Activated T-helper 2 cell treated with anti-CD3 and anti-CD28 coated beads, Interferon-gamma antibody, Interleukin-2, Interleukin-4, amounts not matched to agents 10 μg/mL and 5 μg/mL and 100 μg/mL, durations not matched to agents 14 hours and 24 hours and 36 hours (primary cell): ENCODE measurements around the gene RHOBTB1. TPM values are rescaled to one million over a fixed set of nuclear protein-coding genes. Genes with fewer than 3 reads are reported as not detected.
A peak's percentile ranks its signal among the peaks of the same experiment; 100 is the strongest.

ENCODE experiments used
- DNase-seq: peaks from one replicate; pipeline ENCODE4 v3.0.0; 2021; ENCODE audit warnings: low spot score
- H3K27ac Mint-ChIP-seq: one replicate; pipeline ENCODE4 v1.8.0; 2021; ENCODE audit warnings: mixed read lengths
- H3K27me3 Mint-ChIP-seq: one replicate; pipeline ENCODE4 v1.8.0; 2021; ENCODE audit warnings: low read depth, mixed read lengths
- H3K36me3 Mint-ChIP-seq: one replicate; pipeline ENCODE4 v1.8.0; 2021; ENCODE audit warnings: low read depth, mixed read lengths
- H3K4me1 Mint-ChIP-seq: one replicate; pipeline ENCODE4 v1.8.0; 2021; ENCODE audit warnings: low read depth, mixed read lengths
- H3K4me3 Mint-ChIP-seq: one replicate; pipeline ENCODE4 v1.8.0; 2021; ENCODE audit warnings: low read depth, mild to moderate bottlenecking, moderate library complexity, mixed read lengths
- H3K9me3 Mint-ChIP-seq: one replicate; pipeline ENCODE4 v1.8.0; 2021; ENCODE audit warnings: mixed read lengths
- intact Hi-C: fragments of 100-400 bp; cut with micrococcal nuclease; formaldehyde crosslinking; loops from one replicate; pipeline ENCODE4 v1.15.1; 2023
- total RNA-seq: library from RNA; stranded (reverse); gene quantifications from 2 replicates; pipeline ENCODE4 v1.2.3, GENCODE V29; 2022

Gene RHOBTB1
- total RNA-seq, 1 donor from 2014 or later = 0.30 TPM

DNA sequence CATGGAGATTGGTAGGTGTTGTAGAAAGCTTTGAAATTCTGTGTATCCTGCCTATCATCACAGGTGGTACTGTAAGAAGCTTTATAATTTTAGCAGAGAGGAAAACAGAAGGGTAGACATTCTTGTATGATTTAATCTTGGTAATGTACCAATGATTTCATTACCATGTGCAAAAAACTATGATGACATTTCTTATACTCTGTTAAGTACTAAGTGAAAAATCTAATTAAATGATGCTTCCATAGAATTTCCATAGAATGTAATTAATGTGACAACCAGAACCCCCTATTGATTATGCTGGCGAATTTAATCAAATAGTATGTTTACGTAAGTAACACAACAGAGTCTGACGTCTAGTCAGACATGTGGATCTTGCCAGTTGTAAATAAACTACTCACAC, 16.0 kb upstream of the RHOBTB1 start:
- intact Hi-C loops = no loop called here
- peaks cover 41% of the 10 kb centered on the region for H3K27me3 Mint-ChIP-seq
- H3K27ac Mint-ChIP-seq = no peak overlapping the region
- H3K4me1 Mint-ChIP-seq = peaks cover 7% of the 10 kb centered on the region
- H3K36me3 Mint-ChIP-seq = no peaks in the 10 kb centered on the region
- no peak overlapping the region for H3K4me3 Mint-ChIP-seq
- DNase-seq = no peak
- H3K9me3 Mint-ChIP-seq = no peaks in the 10 kb centered on the region

DNA sequence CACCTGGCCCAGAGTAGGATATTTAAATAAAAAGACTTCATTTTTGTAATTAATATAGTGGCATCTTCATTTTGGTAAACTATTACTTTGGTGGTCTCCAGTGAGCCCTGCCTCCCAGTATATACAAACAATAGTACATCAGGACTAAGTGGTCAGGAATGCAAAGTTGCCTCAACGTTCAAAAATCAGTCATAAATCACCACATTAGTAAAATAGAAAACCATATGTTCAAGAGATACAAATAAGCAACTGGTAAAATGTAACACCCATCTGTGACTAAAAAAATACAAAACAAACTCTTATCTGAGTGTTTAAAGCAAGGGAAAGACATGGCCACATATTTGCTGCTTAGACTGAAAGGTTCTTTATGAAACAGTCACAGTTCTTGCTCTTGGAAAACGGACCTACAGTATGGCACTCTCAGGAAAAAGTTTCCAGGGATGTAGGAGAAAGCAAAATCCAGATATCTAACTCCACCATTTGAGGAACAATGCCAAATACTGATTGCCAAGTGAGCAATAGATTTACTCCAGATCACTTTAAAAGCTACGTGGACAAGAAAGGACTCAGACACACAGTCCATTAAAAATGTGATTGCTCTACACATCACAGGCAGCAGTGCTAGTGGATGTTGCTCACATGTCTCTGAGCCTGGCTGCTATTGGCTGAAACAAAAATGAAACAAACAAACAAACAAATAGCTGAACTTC, 15.1 kb upstream of the RHOBTB1 start:
- Mint-ChIP-seq H3K4me3 (no peak overlapping the region), H3K27ac (no peak overlapping the region), H3K9me3 (no peaks in the 10 kb centered on the region), H3K27me3 (peaks cover 40% of the 10 kb centered on the region), H3K36me3 (no peaks in the 10 kb centered on the region), H3K4me1 (peaks cover 7% of the 10 kb centered on the region)
- no peak for DNase-seq
- intact Hi-C loops = no loop called here

DNA sequence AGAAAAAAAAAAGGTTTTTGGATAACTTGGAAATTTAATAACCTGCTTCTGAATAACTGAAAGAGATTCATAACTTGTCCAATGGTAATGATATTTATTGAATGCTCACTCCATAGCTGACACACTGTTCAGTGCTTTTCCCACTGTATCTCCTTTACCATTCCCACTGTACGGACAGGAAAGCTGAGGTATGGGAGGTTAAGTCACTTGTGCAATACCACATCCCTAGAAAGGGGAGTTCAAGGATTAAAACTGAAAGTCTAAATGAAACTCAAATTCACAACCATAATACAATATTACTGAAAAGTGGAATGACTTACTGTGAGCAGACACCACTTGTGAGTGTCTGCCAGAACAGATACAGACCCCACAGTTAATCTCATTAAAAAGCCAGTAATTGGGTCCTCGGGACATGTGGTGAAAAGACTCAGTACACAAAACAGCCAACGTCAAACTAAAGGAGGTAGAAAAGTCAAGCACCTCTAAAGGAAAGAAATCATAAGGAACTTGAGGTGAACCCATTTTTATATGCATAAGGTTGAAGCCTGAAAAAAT, 13.8 kb upstream of the RHOBTB1 start:
- peaks cover 42% of the 10 kb centered on the region for H3K27me3 Mint-ChIP-seq
- H3K36me3 Mint-ChIP-seq = no peaks in the 10 kb centered on the region

DNA sequence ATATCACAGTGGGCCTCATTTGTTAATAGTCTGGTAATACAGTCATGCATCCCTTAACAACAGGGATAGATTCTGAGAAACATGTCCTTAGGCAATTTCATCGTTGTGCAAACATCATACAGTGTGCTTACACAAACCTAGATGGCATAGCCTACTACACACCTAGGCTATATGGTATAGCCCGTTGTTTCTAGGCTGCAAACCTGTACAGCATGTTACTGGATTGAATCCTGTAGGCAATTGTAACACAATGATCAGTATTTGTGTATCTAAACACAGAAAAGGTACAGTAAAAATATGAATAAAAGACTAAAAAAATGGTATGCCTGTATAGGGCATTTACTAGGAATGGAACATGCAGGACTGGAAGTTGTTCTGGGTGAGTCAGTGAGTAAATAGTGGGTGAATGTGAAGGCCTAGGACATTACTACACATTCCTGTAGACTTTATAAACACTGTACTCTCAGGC, 12.0 kb upstream of the RHOBTB1 start:
- H3K27ac Mint-ChIP-seq = no peak overlapping the region
- H3K4me1 Mint-ChIP-seq = no peaks in the 10 kb centered on the region
- H3K9me3 Mint-ChIP-seq = no peaks in the 10 kb centered on the region
- H3K27me3 Mint-ChIP-seq = peaks cover 43% of the 10 kb centered on the region
- no peak for DNase-seq
- H3K4me3 Mint-ChIP-seq = no peak overlapping the region
- intact Hi-C loops = no loop called here
- no peaks in the 10 kb centered on the region for H3K36me3 Mint-ChIP-seq

More for the DNA sequence above, 13.8 kb upstream of the RHOBTB1 start:
- intact Hi-C loops = no loop called here
- H3K9me3 Mint-ChIP-seq = no peaks in the 10 kb centered on the region
- no peak for DNase-seq
- no peaks in the 10 kb centered on the region for H3K4me1 Mint-ChIP-seq
- H3K4me3 Mint-ChIP-seq = no peak overlapping the region
- H3K27ac Mint-ChIP-seq = no peak overlapping the region

DNA sequence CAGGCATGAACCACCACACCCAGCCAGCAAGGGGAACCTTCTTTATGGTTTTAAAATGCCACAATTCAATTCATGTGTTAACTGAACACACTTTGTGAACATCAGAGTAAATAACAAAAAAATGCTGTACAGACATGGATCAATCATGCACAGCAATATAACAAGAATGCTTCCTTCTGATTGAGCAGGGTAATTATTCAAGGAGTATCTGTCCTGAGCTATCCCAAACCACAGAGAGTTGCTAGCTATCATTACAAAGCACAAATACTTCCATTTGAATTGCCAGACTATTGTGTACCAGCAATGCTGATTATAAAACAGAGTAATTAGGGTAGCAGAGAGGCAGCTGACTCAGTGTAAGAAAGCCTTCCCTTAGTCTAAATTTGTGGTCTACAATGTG, 11.3 kb upstream of the RHOBTB1 start:
- intact Hi-C loops = no loop called here
- H3K9me3 Mint-ChIP-seq = no peaks in the 10 kb centered on the region

DNA sequence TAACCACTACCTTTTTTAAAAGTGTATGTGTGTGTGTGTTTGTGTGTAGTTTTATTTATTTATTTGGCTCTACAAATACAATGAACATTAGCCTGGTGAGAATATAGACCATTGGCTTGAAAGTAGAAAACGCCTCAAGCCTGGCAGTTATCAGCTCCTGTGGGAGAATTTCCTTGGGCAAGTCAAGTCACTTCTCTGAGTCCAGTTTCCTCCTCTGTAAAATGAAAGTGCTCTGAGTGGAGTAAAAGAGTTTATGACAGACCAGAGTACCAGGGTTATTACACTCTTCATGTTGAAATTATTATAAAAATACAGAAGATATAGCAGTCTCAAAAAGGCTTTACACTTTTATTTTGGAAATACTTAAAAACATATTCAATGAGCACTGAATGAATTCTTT, 10.1 kb upstream of the RHOBTB1 start:
- intact Hi-C loops = no loop called here

More for the DNA sequence above, 11.3 kb upstream of the RHOBTB1 start:
- Mint-ChIP-seq H3K27ac (no peak overlapping the region), H3K27me3 (peaks cover 40% of the 10 kb centered on the region), H3K4me1 (no peaks in the 10 kb centered on the region), H3K4me3 (no peak overlapping the region), H3K36me3 (no peaks in the 10 kb centered on the region)
- DNase-seq = no peak

DNA sequence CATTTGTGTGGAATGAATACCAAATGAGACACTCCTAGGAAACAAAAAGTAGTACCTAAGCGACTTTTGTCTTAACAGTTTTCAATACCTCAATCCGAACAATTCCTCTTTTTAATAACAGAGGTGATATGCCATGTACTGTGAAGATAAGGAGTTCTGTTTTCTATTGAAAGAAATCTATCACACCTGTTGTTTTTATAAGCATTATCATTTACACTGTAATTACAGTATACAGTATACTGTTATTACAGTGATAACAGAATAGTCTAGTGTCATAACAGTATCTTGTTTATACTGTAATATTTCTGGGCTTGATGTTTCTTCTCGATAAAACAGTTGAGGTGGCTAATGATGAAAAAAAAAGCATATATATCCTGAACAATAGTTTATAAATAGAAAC, 9.4 kb upstream of the RHOBTB1 start:
- intact Hi-C loops = no loop called here
- Mint-ChIP-seq H3K4me1 (peaks cover 3% of the 10 kb centered on the region), H3K4me3 (no peak overlapping the region), H3K27me3 (peaks cover 45% of the 10 kb centered on the region), H3K27ac (no peak overlapping the region), H3K9me3 (no peaks in the 10 kb centered on the region), H3K36me3 (no peaks in the 10 kb centered on the region)
- DNase-seq = no peak

More for the DNA sequence above, 10.1 kb upstream of the RHOBTB1 start:
- H3K9me3 Mint-ChIP-seq = no peaks in the 10 kb centered on the region
- H3K4me3 Mint-ChIP-seq = no peak overlapping the region
- H3K27me3 Mint-ChIP-seq = peaks cover 43% of the 10 kb centered on the region
- H3K4me1 Mint-ChIP-seq = peaks cover 3% of the 10 kb centered on the region
- DNase-seq = no peak
- no peaks in the 10 kb centered on the region for H3K36me3 Mint-ChIP-seq
- H3K27ac Mint-ChIP-seq = no peak overlapping the region

DNA sequence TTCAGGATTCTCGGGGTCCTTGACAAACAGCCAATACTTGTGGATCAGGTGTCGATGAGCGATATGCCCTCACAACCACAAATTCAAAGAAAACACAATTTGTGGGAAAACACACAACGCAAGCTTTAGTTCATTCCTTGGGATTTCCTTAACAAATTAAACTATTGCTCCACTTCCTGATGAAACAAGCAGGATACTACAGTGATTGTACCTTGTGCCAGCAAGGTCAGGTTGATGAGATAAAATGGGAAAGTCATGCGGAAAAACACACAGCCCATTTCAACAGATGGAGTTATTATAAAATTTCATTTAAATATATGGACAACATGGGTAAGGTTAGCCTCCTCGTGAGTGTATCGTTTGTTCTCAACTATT, 8.8 kb upstream of the RHOBTB1 start:
- H3K27me3 Mint-ChIP-seq = peaks cover 46% of the 10 kb centered on the region
- no peaks in the 10 kb centered on the region for H3K36me3 Mint-ChIP-seq
- intact Hi-C loops = no loop called here
- no peak for DNase-seq
- no peak overlapping the region for H3K27ac Mint-ChIP-seq
- H3K4me1 Mint-ChIP-seq = peaks cover 3% of the 10 kb centered on the region
- no peaks in the 10 kb centered on the region for H3K9me3 Mint-ChIP-seq
- H3K4me3 Mint-ChIP-seq = no peak overlapping the region

DNA sequence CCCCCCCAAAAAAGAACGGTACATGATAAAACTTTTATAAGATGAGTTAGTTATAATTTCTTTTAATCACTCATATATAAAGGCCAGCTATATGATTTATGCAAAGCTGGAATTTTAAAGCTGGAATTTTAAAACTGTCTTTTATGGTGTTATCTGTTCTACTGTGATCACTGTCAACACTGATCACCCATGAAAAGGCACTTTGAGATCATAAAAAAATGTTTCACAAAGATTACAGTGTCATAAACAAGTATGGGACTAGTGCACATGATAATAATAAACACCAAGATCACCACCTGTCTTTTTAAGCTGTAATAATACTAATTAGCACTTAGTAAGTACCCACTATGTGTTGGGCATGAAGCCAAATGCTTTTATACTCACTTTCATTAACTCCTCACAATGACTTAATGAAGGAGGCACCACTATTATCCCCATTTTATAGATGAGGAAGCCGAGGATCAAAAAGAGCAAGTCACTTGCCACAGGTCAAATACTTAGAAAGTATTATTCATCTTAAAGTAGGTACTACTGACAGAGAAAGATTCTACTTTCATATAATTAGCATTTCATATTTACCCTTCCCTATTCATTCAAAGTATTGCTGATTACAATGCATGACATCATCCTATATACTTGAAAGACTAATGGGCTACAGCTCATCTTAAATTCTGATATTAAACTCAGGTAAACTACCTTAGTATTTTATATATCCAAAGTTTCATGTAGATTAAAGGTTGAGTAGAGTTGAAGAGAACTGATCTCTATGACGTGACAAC, 8.3 kb upstream of the RHOBTB1 start:
- DNase-seq = no peak
- H3K36me3 Mint-ChIP-seq = no peaks in the 10 kb centered on the region
- peaks cover 3% of the 10 kb centered on the region for H3K4me1 Mint-ChIP-seq
- H3K27me3 Mint-ChIP-seq = peaks cover 44% of the 10 kb centered on the region
- no peak overlapping the region for H3K4me3 Mint-ChIP-seq
- H3K27ac Mint-ChIP-seq = no peak overlapping the region
- intact Hi-C loops = no loop called here
- H3K9me3 Mint-ChIP-seq = no peaks in the 10 kb centered on the region

DNA sequence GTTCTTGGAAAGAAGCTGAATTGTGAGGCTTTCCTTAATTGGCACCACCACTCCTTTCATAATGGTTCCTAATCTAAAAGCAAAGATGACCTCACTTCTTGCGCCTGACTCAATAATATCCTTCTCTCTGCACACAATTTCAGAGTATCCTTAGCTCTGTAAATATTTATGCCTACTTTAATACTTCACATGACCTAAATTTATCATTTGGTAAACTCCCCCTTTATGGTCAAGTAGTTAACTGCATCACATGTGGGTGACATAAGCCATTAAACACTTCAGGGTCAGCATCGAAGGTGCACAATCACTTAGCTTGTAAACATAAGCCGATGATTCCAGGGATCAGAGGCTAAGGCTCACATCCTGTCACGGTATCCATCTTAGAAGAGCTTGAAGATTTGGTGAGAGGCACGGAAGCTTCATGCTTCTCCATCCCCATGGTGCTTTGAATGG, 7.3 kb upstream of the RHOBTB1 start:
- Mint-ChIP-seq H3K9me3 (no peaks in the 10 kb centered on the region), H3K4me3 (no peak overlapping the region), H3K4me1 (peaks cover 3% of the 10 kb centered on the region), H3K27me3 (peaks cover 50% of the 10 kb centered on the region), H3K36me3 (no peaks in the 10 kb centered on the region), H3K27ac (no peak overlapping the region)
- intact Hi-C loops = no loop called here
- no peak for DNase-seq

DNA sequence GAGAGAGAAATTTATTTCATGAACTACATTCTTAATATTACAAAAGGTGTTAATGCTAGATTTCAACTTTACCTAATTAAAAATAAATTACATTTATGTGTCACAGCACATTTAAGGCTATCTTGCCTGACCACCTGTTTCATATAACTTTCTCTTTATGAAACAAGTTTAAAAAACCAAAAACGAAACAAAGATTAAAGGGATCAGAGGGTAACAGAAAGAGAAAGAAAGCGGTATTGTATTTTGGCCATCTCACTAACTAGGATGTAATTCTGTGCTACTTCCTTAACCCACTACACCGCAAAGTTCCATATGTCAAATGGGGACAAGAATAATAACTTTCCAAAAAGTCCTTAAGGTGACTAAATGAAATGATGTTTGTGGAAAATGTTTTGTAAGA, 6.3 kb upstream of the RHOBTB1 start:
- H3K4me3 Mint-ChIP-seq = no peak overlapping the region
- H3K9me3 Mint-ChIP-seq = no peaks in the 10 kb centered on the region
- DNase-seq = no peak
- no peak overlapping the region for H3K27ac Mint-ChIP-seq
- H3K36me3 Mint-ChIP-seq = no peaks in the 10 kb centered on the region
- intact Hi-C loops = no loop called here
- peaks cover 58% of the 10 kb centered on the region for H3K27me3 Mint-ChIP-seq
- H3K4me1 Mint-ChIP-seq = peaks cover 3% of the 10 kb centered on the region

DNA sequence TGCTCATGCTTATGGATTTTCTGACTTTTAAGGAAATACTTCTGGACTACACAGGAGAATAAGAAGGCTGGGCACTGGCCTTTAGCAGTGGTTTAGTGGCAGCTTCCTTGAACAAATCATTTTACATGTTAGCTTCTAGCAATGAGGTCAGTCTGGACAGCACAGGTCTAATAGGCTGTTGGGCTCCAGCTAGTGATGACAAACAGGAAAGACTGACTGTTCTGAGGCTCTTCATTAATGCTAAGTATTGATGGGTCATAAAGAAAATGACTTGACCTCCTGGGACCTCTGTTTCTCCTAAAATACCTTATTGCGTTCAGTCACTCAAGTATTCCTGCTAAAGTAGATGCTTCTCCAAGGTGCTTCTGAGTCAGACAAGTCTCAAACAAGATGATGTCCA, 4.9 kb upstream of the RHOBTB1 start:
- H3K36me3 Mint-ChIP-seq = no peaks in the 10 kb centered on the region
- peaks cover 65% of the 10 kb centered on the region for H3K27me3 Mint-ChIP-seq
- H3K9me3 Mint-ChIP-seq = no peaks in the 10 kb centered on the region
- H3K4me3 Mint-ChIP-seq = no peak overlapping the region
- DNase-seq = no peak
- H3K27ac Mint-ChIP-seq = no peak overlapping the region
- intact Hi-C loops = no loop called here
- peaks cover 6% of the 10 kb centered on the region for H3K4me1 Mint-ChIP-seq

DNA sequence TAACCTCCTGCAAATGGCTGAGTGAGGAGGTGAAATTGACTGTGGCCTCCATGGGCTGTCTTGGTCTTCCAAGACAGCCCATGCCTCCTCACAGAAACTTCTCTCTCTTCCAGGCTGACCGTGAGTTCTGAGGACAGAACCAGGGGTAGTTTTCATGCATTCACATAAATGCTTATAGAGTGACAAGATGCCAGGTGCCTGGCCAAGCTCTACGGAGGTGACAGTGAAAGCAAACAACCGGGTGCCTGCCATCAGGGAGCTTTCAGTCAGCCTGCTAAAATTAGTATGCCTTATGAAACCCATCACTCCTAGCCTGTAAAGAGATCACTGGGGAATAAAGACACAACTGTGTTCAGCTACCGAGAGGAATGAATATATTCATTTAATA, 919 bp upstream of the RHOBTB1 start:
- H3K27me3 Mint-ChIP-seq = peaks cover 74% of the 10 kb centered on the region
- H3K9me3 Mint-ChIP-seq = no peaks in the 10 kb centered on the region
- H3K36me3 Mint-ChIP-seq = no peaks in the 10 kb centered on the region
- H3K27ac Mint-ChIP-seq = no peak overlapping the region
- H3K4me1 Mint-ChIP-seq = peaks cover 11% of the 10 kb centered on the region
- H3K4me3 Mint-ChIP-seq = peak overlapping the region; percentile 76
- no peak for DNase-seq
- intact Hi-C loops = loop anchor here (5.0 kb wide), 1 partner anchor 168 kb away; the partner anchor contains the start of gene CDK1
